Measurements from ENCODE around the gene HES7. TPM values are rescaled to one million over a fixed set of nuclear protein-coding genes. Genes with fewer than 3 reads are reported as not detected.
"Not testable (repeated sequence)": the region's sequence is repeated elsewhere in the genome, so short reads cannot be mapped to it uniquely, and the experiment has no call there.

The HES7 gene
- polyA plus RNA-seq, 4 donors: 0.08 TPM; not detected in 3

DNA sequence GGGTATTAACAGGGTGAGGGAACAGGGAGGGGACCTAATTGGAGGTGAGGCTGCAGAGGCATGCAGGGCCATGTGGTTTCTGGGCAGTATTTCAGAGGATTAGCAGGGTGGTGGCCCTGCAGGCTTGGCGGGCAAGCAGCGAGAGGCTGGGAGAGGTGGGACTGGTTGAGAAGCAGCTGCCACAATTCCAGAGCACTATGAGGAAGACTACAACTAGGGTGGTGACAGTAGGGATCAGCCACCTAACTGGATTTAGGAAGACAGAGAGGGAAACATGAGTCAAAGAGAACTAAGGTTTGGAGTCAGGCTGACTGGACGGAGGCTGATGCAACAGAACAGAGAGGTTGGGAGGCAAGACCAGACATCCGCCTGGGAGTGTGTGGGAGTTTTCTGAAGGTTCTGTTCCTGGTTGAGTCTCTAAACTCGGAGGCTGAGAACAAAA is 17.9 kb downstream of the HES7 start:
- no peak for DNase-seq (ENCODE audit: low read depth in 4 of 4, low spot score in 3 of 4)

DNA sequence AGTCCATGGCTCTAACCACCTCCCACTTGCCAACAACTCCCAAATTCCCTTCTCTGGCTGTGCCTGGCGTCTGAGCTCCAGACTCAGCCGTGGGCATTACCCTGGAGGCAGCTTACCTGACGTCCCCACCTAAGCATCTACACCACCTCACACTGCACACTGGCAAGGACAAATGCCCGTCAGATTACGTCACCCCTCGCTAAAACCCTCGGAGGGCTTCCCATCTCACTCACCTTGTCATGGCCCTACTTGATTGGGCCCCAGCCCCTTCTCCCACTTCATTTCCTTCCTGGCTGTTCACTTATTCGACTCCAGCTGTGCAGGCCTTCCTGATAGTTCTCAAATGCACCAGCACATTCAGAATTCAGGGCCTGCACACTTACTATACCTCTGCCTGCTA is 19.0 kb downstream of the HES7 start:
- no peak for DNase-seq (ENCODE audit: low read depth in 4 of 4, low spot score in 3 of 4)

DNA sequence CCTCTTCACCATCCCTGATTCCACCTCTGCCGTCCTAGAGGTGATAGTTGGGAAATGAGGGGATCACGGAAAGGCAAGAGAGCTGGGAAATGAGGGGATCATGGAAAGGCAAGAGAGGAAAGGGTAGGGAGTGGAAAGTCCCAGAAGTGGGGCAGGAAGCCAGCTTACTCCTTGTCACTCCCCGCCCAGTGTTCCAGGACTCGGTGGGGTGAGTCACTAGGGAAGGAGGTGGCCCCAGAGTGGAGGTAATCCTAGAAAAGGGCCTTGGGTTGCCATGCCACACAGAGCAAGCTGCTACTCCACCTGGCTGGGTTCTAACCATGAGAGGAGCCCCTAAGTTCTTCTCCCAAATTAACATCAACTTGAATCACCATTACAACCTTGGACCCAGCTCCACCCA is 20.4 kb downstream of the HES7 start:
- no peak for DNase-seq (ENCODE audit: low read depth in 4 of 4, low spot score in 3 of 4)

DNA sequence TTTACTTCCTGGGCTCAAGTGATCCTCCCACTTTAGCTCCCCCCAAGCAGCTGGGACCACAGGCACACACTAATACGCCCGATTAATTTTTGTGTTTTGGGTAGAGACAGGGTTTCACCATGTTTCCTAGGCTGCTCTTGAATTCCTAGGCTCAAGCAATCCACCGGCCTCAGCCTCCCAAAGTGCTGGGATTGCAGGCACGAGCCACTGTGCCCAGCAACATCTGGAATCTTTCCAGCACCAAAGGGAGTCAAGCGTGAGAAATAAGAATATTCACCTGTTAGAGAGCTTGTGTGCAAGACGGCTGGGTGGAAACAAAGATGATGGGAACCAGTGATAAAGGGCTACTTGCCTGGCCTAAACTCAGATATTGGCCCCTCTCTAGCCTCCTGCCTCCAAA is 22.2 kb downstream of the HES7 start:
- DNase-seq (ENCODE audit: low read depth in 4 of 4, low spot score in 3 of 4): no peak

DNA sequence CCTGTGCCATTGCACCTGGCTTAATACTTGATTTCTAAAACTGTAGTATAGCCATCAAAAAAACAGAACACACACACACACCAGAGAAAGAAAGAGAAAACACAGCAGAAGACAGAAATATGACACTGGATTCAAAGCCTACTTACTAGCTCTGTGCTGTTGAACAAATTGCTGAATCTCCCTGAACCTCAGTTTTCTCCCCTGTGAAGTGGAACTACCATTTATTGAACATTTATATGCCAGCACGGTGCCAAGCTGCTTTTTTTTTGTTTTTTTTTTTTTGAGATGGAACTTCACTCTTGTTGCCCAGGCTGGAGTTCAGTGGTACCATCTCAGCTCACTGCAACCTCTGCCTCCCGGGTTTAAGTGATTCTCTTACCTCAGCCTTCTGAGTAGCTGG is 23.1 kb downstream of the HES7 start:
- DNase-seq (ENCODE audit: low read depth in 4 of 4, low spot score in 3 of 4): no peak

DNA sequence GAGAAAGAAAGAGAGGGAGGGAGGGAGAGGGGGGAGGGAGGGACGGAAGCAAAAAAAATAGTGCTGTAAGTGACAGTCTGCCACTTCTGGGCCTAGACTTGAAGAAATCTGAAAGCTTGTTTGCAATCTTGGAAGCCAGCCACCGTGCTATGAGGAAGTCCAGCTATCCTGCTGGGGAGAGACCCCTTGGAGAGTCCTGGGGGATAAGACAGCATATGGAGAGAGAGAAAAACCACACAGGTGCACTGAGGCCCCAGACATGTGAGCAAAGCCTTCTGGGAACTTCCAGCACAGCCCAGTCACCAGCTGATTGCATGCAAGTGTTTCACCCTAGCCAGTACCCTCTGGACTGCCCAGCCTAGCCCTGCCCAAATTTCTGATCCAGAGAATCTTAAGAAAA is 23.8 kb downstream of the HES7 start:
- DNase-seq (ENCODE audit: low read depth in 4 of 4, low spot score in 3 of 4): no peak

DNA sequence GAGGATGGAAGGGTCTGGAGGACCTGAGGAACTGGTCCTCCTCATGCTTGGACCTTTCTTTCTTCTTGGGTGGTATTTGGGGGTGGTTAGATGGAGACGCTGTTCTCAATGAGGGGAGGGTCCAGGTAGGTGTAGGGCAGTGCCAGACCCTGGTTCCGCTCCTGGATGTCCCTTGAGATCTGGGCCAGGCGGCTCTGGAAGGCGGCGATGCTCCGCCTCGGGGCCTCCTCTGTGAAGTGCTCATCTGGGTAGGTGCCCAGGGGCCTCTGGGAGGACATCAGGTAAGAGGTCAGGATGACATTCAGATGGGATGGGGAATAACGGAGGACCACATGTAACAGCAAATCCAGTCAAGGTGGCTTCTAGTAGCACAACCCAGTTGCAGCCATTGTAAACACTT is 27.4 kb downstream of the HES7 start:
- DNase-seq (ENCODE audit: low read depth in 4 of 4, low spot score in 3 of 4): no peak

DNA sequence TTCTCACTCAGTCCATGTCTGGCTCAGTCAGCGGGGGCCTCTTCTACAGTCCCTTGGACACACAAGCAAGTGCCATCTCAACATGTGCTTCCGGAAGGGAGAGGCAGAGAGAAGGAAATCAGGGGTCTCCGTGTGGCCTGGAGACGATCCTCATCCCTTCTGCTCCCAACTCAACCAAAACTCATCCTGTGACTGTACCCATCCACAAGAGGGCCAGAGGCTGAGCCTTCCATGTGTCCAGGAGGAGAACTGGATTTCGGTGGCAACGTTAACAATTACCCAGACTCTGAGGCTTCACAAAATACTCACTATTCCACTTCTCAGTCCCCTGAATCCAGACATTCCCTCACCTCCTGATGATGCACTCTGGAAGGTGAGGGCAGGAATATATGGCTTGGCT is 28.5 kb downstream of the HES7 start:
- DNase-seq (ENCODE audit: low read depth in 4 of 4, low spot score in 3 of 4): no peak

DNA sequence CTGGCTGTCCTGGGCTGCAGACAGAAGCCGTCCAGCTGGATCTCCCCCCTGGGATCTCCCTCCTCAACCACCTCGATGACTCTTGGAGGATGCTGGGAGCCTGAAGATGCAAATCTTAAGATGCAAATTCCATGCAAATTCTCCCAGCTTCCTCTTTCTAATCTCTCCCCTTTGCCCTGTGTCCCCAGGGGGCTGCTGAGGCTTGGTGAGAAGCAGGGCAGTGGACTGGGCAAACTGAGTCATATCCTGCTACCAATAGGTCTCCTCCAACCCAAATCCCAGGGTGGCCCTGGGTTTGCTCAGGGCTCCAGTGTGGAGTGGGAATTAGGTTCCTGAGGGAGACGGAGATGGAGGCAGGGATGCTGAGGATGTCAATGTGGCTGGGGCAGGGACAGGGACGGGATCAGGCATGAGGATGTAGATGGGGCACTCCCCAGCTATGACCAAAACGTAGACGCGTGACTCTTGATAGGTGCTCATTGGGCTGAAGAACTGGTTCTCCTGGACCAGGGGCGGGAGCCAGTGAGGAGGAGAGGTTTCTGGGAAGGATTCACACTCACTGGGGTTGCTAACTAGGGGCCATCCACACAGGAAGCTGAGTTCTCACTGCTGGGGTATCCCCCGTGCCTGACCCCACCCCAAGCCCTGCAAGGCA is 32.7 kb downstream of the HES7 start:
- DNase-seq (ENCODE audit: low read depth in 4 of 4, low spot score in 3 of 4): no peak

DNA sequence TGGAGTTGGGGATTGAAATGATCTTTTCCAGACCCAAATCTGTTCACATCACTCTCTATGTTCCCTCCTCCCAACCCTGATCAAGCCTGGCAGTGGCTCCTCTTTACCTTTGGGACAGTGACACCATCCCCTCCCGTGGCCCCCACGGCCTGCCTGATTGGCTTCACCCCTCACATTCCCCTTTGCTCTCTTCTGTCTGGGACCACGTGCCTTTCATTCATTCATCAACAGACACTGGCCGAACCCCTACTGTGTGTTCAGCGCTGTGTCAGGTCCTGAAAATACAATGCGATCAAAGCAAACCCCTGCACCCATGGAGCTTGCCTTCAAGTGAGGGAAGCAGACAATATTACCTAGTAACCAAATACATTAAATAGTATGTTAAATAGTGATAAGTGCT is 34.2 kb downstream of the HES7 start:
- no peak for DNase-seq (ENCODE audit: low read depth in 4 of 4, low spot score in 3 of 4)

DNA sequence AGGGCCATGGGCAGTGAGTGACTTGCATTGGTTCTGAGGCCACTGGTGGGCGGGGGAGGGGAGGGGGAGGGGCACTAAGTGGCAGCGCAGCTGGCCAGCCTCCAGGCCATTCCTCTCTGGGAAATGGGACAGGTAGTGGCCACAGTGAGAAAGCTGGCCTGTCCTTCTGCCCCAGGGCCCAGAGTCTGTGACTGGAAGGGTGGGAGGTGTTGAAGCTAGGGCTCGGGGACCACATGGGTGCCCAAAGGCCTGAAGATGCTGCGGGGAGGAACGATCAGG is 36.0 kb downstream of the HES7 start:
- DNase-seq (ENCODE audit: low read depth in 4 of 4, low spot score in 3 of 4): no peak

DNA sequence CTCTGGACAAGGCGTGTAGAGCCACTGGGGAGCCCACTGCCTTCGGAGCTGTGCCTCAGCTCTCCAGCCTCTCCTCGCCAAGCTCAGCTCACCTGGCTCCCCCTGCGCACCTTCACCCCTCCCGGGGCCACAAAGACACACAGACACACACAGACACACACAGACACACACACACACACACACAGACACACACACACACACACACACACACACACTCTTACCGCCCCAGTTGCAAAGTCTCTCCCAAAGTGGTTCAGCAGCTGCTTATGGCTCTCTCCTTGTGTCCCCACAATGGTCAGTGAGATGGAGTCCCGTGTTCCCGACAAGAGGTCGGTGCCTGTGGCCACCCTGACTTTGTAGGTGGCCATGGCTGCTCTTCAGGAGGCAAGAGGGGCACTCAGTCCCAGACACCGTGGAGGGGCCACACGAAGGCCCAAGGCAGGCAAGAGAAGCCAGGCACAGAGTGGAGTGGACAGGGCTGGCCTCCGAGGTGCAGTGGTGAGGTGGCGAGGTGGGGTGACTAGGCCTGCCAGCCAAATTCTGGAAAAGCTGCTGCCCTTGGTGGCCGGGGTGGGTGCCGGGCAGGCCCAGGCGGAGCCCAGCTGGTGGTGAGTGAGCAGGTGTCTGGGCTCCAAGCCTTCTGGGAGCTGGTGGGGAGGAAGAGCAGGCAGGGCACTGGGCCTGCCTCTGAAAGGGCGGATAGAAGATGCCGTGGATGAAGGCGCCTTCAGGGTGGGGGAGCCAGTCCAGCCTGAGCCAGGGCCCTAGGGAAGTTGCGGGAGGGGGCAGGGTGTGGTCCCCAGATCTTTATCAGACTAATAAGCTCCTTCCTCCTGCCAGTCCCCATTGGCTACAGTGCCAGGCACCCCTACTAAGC is 36.6 kb downstream of the HES7 start, which contains the start of gene ALOX12B:
TSS of gene ALOX12B (minus strand) at position 642 of the 877 bp plus-strand sequence. CDS start at position 368, 274 bp downstream.
- DNase-seq (ENCODE audit: low read depth in 4 of 4, low spot score in 3 of 4): no peak

DNA sequence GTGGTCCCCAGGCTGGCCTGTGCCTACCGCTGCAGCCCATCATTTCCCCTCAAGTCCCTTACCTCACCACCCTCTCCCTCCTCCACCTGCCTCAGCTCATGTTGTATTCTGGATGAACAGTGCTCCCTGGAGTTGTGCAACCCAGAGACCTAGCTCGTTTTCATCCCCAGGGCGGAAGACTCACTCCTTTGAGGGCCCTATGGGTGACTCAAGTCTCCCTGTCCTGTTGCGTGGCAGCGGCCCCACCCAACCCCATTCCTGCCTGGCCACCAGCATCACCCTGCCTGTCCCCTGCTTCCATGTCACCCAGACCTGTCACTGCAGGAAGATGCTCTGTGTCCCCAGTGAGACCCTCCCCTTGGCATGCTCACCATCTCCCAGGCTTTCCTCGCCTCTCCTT is 39.7 kb downstream of the HES7 start:
- DNase-seq (ENCODE audit: low read depth in 4 of 4, low spot score in 3 of 4): no peak

DNA sequence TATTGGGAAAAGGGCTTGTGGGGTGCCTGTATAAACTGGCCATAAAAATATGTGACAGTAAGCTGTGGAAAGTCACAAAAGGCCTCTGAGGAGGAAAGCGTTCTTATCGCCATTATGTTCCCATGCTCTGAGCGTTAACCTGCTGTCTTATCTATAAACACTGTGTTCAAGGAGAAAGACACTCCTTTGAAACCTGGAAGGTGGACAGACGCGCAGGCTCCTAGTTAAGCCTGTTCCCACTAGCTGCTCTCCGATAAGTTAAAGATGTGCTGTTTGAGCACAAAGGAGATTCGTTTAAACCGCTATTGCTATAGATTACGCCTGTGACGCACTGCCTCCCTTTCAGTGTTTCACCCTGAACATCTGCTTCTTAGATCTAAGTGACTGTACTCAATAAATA is 41.6 kb downstream of the HES7 start:
- no peak for DNase-seq (ENCODE audit: low read depth in 4 of 4, low spot score in 3 of 4)

DNA sequence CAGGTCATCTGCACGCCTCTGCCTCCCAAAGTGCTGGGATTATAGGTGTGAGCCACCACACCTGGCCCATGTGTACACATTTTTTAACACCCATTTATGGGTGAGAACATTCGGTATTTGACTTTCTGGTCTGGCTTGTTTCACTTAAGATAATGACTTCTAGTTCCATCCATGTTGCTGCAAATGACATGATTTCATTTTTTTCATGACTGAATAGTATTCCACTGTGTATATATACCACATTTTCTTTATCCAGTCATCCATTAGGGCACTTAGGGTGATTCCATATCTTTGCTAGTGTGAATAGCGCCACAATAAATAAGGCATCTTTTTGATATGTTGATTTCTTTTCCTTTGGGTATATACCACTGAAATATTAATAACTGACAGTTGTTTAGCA is 42.0 kb downstream of the HES7 start:
- DNase-seq (ENCODE audit: low read depth in 4 of 4, low spot score in 3 of 4): no peak

DNA sequence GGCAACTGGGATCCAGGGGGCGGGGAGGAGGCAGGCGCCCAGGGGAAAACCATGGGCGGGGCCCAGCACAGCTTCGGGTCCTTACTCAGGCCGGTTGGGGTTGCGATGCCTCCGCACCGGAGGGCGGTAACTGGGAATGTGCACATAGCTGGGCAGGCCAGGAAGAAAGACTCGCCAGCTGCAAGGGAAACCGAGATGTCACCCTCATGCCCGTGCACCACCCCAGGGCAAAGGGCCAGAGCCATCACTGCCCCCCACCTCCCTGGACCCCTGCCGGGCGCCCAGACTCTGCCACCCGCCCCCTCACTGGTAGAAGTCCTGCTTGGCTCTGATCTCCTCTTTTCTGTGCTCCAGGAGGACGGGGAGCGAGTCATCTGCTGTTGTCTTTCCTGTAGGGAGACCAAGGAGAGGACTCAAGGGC is 43.1 kb downstream of the HES7 start:
- DNase-seq (ENCODE audit: low read depth in 4 of 4, low spot score in 3 of 4): no peak

DNA sequence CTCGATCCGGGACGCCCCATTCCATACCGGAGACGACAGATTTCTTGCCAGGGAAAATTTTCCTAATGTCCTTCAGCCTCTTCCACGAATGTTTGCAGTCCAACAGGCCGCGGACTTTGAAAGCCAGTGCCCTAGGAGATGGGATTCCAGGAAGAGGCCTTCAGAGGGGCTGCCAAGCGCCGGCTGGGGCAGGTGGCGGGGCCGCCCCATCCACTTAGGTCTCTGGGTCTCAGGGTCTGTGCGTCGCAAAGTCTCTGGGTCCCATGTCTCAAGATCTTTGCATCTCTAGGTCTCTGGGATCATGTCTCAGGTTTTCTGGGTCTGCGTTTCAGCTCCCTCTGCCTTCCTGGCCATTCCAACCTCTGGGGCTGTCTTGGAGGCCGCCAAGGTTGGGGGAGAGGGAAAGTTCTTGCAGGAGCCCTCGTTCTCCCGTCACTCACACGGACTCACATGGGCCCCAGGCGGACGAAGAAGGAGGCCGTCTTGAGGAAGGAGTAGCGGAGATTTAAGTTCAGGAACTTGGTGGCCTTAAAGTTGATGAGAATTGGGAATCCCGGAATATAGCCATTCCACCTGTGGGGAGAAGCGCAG is 43.6 kb downstream of the HES7 start:
- no peak for DNase-seq (ENCODE audit: low read depth in 4 of 4, low spot score in 3 of 4)

DNA sequence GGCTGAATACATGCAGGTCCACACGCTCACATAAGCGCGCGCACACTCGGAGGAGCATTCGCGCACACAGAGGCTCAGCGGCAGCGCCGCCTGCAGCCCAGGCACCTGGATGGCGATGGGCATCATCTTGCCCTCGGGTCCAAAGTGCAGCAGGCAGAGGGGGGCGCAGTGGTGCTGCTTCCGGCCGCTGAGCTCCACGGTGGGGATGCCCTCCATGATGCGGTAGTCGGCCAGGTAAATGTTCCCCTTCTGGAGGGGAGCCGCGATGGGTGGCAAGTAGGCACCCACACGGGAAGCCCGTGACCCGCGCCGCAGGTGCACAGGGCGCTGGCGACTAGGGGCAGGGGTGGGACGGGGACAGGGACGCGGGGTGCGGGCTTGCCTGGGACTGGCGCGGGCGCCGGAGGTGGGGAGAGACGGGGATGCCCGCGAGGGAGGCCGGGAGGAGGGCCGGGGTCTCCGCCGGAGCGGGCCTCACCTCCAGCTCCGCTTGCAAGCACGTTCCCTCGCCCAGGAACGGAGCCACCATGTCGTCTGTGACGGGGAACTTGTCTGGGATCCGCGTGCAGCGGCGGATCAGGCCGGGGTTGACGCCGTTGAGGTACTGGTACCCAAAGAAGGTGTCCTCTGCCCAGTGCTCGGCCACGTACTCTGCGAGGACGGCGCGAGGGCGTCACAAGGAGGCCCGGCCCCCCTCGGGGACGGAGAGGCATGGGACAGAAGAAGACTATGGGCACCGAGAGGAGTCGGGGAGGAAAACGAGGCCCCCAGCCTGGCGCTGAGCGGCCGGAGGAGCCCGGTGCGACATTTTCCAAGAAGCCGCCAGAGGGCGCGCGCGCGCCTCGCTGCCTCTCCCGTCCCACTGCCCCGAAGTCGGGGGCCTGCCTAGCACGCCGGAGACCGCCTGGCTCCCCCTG is 44.4 kb downstream of the HES7 start:
- peak in 2 of 4 donors; percentile 53 to 72 for DNase-seq (ENCODE audit: low read depth in 4 of 4, low spot score in 3 of 4)

DNA sequence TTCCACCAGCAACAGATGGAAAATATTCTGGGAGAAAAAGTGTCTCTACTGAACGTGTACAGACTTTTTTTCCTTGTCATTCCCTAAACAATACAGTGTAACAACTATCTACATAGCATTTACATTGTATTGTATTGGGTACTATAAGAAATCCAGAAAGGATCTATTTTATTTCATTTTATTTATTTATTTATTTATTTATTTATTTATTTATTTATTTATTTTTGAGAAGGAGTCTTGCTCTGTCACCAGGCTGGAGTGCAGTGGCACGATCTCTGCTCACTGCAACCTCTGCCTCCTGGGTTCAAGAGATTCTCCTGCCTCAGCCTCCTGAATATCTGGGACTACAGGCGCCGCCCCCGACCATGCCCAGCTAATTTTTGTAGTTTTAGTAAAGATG is 46.0 kb downstream of the HES7 start:
- DNase-seq (ENCODE audit: low read depth in 4 of 4, low spot score in 3 of 4): not testable (repeated sequence)

DNA sequence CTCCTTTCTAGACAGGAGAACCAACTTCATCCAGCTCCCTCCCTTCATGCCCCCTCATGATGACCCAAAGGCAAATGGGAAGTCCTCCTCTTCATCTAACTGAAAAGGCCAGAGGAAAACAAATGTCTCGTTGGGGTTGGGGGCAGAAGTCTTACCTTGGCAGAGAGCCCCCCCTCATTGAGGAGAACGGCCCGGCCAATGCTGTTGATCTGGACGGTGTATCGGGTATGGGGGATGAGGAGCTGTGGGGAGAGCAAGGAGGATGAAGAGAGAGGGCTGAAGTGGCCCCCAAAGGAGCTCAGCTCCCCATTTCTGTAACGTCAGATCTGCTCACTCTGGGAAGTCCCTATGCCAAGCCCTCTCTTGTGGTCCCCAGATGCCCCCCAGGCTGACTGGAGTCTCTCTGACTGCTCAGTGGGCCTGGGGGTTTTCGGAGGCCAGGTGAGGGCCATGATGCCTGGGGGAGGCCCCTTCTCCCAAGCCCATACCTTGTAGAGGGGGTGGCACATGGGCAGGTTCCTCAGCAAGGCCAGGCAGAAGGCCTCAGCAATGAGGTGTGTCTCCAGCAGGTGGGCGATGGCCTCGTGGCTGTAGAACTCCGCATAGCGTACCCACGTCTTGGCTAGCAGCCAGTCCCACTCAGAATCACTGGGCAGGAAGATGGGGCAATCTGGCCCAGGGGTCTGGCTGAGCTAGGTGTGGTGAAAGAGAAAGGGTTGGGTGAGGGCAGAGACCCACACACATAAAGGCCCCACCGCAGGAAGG is 47.2 kb downstream of the HES7 start:
- DNase-seq (ENCODE audit: low read depth in 4 of 4, low spot score in 3 of 4): no peak
